ENCODE results near the gene RSRC2. TPM values are rescaled to one million over a fixed set of nuclear protein-coding genes. Genes with fewer than 3 reads are reported as not detected.
"Not testable (repeated sequence)": the region's sequence is repeated elsewhere in the genome, so short reads cannot be mapped to it uniquely, and the experiment has no call there.

The RSRC2 gene
- total RNA-seq, 5 donors from 2014 or later (not counting 1 experiment from before 2014, with no cell fraction given) = 92.8 to 237 (median 108) TPM

DNA sequence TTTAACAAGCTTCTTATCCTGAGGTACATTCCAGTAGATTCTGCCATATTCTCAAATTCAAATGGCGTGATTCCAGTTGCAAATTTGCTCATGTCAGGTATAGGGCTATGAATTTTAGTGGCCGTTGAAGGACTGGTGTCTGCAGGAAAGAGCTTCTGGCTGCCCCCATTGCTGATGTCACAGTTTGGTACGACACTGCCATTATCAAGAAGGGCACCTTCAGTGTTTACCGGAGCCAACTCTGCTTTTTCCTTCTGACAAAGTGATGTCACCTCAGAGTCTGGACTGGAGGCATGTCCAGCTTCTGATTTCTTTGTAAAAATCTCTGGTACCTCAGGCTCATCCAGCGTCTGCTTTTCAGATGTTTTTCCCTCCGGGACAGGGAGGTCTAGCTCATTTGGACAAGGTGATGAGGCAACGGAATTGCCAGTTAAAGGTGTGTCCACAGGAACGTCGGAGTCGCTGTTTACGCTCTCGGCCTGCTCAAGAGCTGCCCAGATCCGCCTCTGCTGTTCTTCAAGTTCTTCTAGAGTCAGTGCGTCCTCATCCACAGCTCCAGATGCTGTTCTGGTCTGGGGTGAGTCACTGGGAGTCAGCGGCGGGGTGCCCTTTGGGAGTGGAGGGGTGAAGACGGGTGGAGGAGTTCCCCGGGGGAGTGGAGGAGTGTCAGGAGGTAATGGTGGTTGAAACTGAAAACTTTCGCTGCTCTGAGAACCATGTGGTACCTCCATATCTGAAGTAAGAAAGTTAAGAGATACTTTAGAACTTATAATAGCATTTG, 53.0 kb downstream of the RSRC2 start:
- no peak for DNase-seq
- H3K9me3 ChIP-seq = no peaks in the 10 kb centered on the region
- ChIA-PET POLR2A (interaction anchor here in 1 of 2 donors (0.5 to 0.6 kb wide), 3 partner anchors 22 to 76 kb away, joined by 4 to 10 read pairs (median 4); no protein-coding TSS in a partner anchor), CTCF (interaction anchor here (0.6 to 4.6 kb wide), 8 partner anchors 25 to 95 kb away, joined by 3 to 180 read pairs (median 4); partner anchors contain the start of gene ZCCHC8 (in 1 of the 2))
- H3K4me3 ChIP-seq (ENCODE audit: control insufficient read depth in 1 of 2, extremely low read depth in 1 of 2, low read length in 1 of 2) = no peak overlapping the region
- 76% methylated on average over 16 of the region's 19 CpGs for WGBS (ENCODE audit: insufficient coverage)
- H3K27ac Mint-ChIP-seq = peak overlapping the region; percentile 67 to 69
- H3K27me3 Mint-ChIP-seq = no peaks in the 10 kb centered on the region
- no peak for ATAC-seq (replicated peaks in 1 of 4)
- no peaks in the 10 kb centered on the region for H3K9me3 Mint-ChIP-seq
- H3K4me3 Mint-ChIP-seq = no peak overlapping the region
- peaks cover 12 to 51% of the 10 kb centered on the region in 2 donors for H3K36me3 ChIP-seq (ENCODE audit: control insufficient read depth in 2 of 2, extremely low read depth in 1 of 2, insufficient read depth in 1 of 2, low read length in 1 of 2)
- peaks cover 42% of the 10 kb centered on the region for H3K36me3 Mint-ChIP-seq
- H3K27me3 ChIP-seq (replicated peaks in 1 of 2; ENCODE audit: control insufficient read depth in 2 of 2, extremely low read depth in 1 of 2, insufficient read depth in 2 of 2, low read length in 1 of 2) = no peaks in the 10 kb centered on the region
- H3K4me1 Mint-ChIP-seq = peaks cover 7 to 9% (median 8%) of the 10 kb centered on the region in 3 donors
- H3K4me1 ChIP-seq (ENCODE audit: control insufficient read depth in 1 of 2, extremely low read depth in 1 of 2, insufficient read depth in 2 of 2, low read length in 2 of 2) = peaks cover 0 to 5% of the 10 kb centered on the region in 2 experiments
- no peak overlapping the region for H3K27ac ChIP-seq (ENCODE audit: low read length)

DNA sequence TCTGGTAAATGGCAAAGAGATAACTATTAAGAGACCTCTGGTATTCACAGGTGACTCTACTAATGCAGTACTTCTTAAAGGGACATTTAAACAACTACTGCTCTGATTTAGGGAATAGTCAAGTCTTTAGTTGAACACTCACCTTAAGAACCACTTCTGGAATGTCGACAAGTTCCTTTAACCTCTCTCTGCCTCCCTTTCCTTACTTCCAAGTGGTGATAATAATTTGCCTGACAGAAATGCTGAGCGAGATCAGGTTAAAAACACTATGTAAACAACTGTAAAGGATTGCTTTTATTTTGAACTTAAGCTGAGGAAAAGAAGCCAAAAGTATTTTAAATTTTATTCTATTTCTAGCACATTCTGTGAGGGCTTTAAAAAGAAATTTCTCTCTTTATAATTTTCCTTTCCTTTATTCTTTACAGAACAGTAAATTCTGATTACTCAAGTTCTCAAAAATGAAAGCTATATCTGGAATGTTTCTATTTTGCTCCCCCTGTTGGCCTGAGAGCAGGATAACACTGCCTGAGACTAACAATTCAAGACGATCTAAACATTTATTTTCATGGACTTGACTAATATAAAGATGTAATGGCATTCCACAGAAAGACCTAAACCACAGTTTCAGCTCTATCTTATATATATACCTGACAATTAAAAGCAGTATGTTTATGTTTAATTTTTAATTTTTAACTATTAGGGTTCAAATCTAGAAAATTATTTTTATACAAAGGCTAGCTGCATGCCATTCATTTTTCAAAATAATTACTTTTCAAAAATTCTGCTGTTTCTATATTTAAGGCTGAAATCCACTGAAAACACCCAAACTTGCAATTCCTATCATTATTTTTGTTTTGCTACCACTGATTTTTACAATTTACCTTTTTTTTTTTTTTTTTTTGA, 55.2 kb downstream of the RSRC2 start:
- peaks cover 0 to 5% of the 10 kb centered on the region in 2 experiments for H3K4me1 ChIP-seq (ENCODE audit: control insufficient read depth in 1 of 2, extremely low read depth in 1 of 2, insufficient read depth in 2 of 2, low read length in 2 of 2)
- ChIA-PET POLR2A (interaction anchor here (0.6 to 2.0 kb wide), 9 partner anchors 22 to 1986 kb away, joined by 3 to 12 read pairs (median 4); no protein-coding TSS in a partner anchor), CTCF (interaction anchor here (0.5 to 4.6 kb wide), 35 partner anchors 9 to 1688 kb away, joined by 3 to 180 read pairs (median 4); partner anchors contain the start of genes CLIP1 (in 1 of the 2) and ZCCHC8 (in 1 of the 2))
- H3K4me3 ChIP-seq (ENCODE audit: control insufficient read depth in 1 of 2, extremely low read depth in 1 of 2, low read length in 1 of 2) = no peak overlapping the region
- H3K4me3 Mint-ChIP-seq = no peak overlapping the region
- peak overlapping the region; percentile 12 to 49 for H3K27ac Mint-ChIP-seq
- ATAC-seq (replicated peaks in 1 of 4) (peak; percentile 54 to 80 (median 72)), DNase-seq (peak in 10 of 35 experiments; percentile 7 to 80 (median 20))
- no peaks in the 10 kb centered on the region for H3K27me3 ChIP-seq (replicated peaks in 1 of 2; ENCODE audit: control insufficient read depth in 2 of 2, extremely low read depth in 1 of 2, insufficient read depth in 2 of 2, low read length in 1 of 2)
- peak overlapping the region; percentile 16 for H3K27ac ChIP-seq (ENCODE audit: low read length)
- peaks cover 29% of the 10 kb centered on the region for H3K36me3 Mint-ChIP-seq
- H3K4me1 Mint-ChIP-seq = peaks cover 7 to 9% (median 8%) of the 10 kb centered on the region in 3 donors
- no peaks in the 10 kb centered on the region for H3K9me3 ChIP-seq
- WGBS (ENCODE audit: insufficient coverage) = no CpG with 5 or more reads among the region's 3 CpGs
- peaks cover 12 to 33% of the 10 kb centered on the region in 2 donors for H3K36me3 ChIP-seq (ENCODE audit: control insufficient read depth in 2 of 2, extremely low read depth in 1 of 2, insufficient read depth in 1 of 2, low read length in 1 of 2)
- H3K27me3 Mint-ChIP-seq = no peaks in the 10 kb centered on the region
- H3K9me3 Mint-ChIP-seq = no peaks in the 10 kb centered on the region

- WGBS (ENCODE audit: insufficient coverage) = 100% methylated on average over 1 of the region's 7 CpGs
- peaks cover 20% of the 10 kb centered on the region for H3K36me3 Mint-ChIP-seq
- H3K36me3 ChIP-seq (ENCODE audit: control insufficient read depth in 2 of 2, extremely low read depth in 1 of 2, insufficient read depth in 1 of 2, low read length in 1 of 2) = peaks cover 9 to 23% of the 10 kb centered on the region in 2 donors
- CTCF ChIA-PET = interaction anchor here (0.7 to 4.6 kb wide), 8 partner anchors 8 to 72 kb away, joined by 3 to 180 read pairs (median 10); partner anchors contain the start of gene ZCCHC8 (in 1 of the 2)
- H3K27ac ChIP-seq (ENCODE audit: low read length); H3K27me3 Mint-ChIP-seq; H3K9me3 ChIP-seq; POLR2A ChIA-PET; H3K27me3 ChIP-seq (replicated peaks in 1 of 2; ENCODE audit: control insufficient read depth in 2 of 2, extremely low read depth in 1 of 2, insufficient read depth in 2 of 2, low read length in 1 of 2); H3K27ac Mint-ChIP-seq; H3K4me1 ChIP-seq (ENCODE audit: control insufficient read depth in 1 of 2, extremely low read depth in 1 of 2, insufficient read depth in 2 of 2, low read length in 2 of 2); H3K4me1 Mint-ChIP-seq; H3K4me3 Mint-ChIP-seq; H3K4me3 ChIP-seq (ENCODE audit: control insufficient read depth in 1 of 2, extremely low read depth in 1 of 2, low read length in 1 of 2); H3K9me3 Mint-ChIP-seq; ATAC-seq (replicated peaks in 1 of 4); DNase-seq: not testable (repeated sequence)
Measured at GRCh38 chr12:122470576-122470975, 56.2 kb downstream of the RSRC2 start.

- not testable (repeated sequence) for H3K4me3 Mint-ChIP-seq; H3K4me3 ChIP-seq (ENCODE audit: control insufficient read depth in 1 of 2, extremely low read depth in 1 of 2, low read length in 1 of 2); H3K9me3 ChIP-seq; H3K4me1 ChIP-seq (ENCODE audit: control insufficient read depth in 1 of 2, extremely low read depth in 1 of 2, insufficient read depth in 2 of 2, low read length in 2 of 2); H3K9me3 Mint-ChIP-seq; ATAC-seq (replicated peaks in 1 of 4); H3K27me3 ChIP-seq (replicated peaks in 1 of 2; ENCODE audit: control insufficient read depth in 2 of 2, extremely low read depth in 1 of 2, insufficient read depth in 2 of 2, low read length in 1 of 2); DNase-seq; H3K4me1 Mint-ChIP-seq; H3K27ac ChIP-seq (ENCODE audit: low read length); H3K27me3 Mint-ChIP-seq; H3K27ac Mint-ChIP-seq
- peaks cover 7 to 17% of the 10 kb centered on the region in 2 donors for H3K36me3 ChIP-seq (ENCODE audit: control insufficient read depth in 2 of 2, extremely low read depth in 1 of 2, insufficient read depth in 1 of 2, low read length in 1 of 2)
- 91% methylated on average over 4 of the region's 6 CpGs for WGBS (ENCODE audit: insufficient coverage)
- ChIA-PET CTCF (interaction anchor here (0.6 to 4.6 kb wide), 5 partner anchors 32 to 99 kb away, joined by 3 to 180 read pairs (median 3); no protein-coding TSS in a partner anchor), POLR2A (interaction anchor here in 1 of 2 donors (0.6 kb wide), 1 partner anchor 38 kb away, joined by 4 read pairs; no protein-coding TSS in a partner anchor)
- H3K36me3 Mint-ChIP-seq = peaks cover 15% of the 10 kb centered on the region
Measured at GRCh38 chr12:122469856-122470255, 56.9 kb downstream of the RSRC2 start.

GRCh38 chr12:122467983-122468382, 58.8 kb downstream of the RSRC2 start:
- H3K9me3 ChIP-seq = no peaks in the 10 kb centered on the region
- ChIA-PET CTCF (interaction anchor here in 1 of 2 donors (0.5 kb wide), 1 partner anchor 96 kb away, joined by 3 read pairs; no protein-coding TSS in a partner anchor), POLR2A (interaction anchor here in 1 of 2 donors (0.7 kb wide), 1 partner anchor 14 kb away, joined by 3 read pairs; no protein-coding TSS in a partner anchor)
- no peaks in the 10 kb centered on the region for H3K27me3 ChIP-seq (replicated peaks in 1 of 2; ENCODE audit: control insufficient read depth in 2 of 2, extremely low read depth in 1 of 2, insufficient read depth in 2 of 2, low read length in 1 of 2)
- Mint-ChIP-seq H3K9me3 (no peaks in the 10 kb centered on the region), H3K4me1 (peaks cover 7 to 9% (median 8%) of the 10 kb centered on the region in 3 donors), H3K36me3 (peaks cover under 1% of the 10 kb centered on the region), H3K27ac (peak overlapping the region in 1 of 2 donors; percentile 44), H3K27me3 (no peaks in the 10 kb centered on the region), H3K4me3 (no peak overlapping the region)
- H3K4me3 ChIP-seq (ENCODE audit: control insufficient read depth in 1 of 2, extremely low read depth in 1 of 2, low read length in 1 of 2) = no peak overlapping the region
- ATAC-seq (replicated peaks in 1 of 4) = no peak
- DNase-seq = no peak
- H3K4me1 ChIP-seq (ENCODE audit: control insufficient read depth in 1 of 2, extremely low read depth in 1 of 2, insufficient read depth in 2 of 2, low read length in 2 of 2) = peaks cover 0 to 5% of the 10 kb centered on the region in 2 experiments
- WGBS (ENCODE audit: insufficient coverage) = 20% methylated on average over 1 of the region's 4 CpGs
- H3K27ac ChIP-seq (ENCODE audit: low read length) = no peak overlapping the region
- H3K36me3 ChIP-seq (ENCODE audit: control insufficient read depth in 2 of 2, extremely low read depth in 1 of 2, insufficient read depth in 1 of 2, low read length in 1 of 2) = peaks cover 0 to 2% of the 10 kb centered on the region in 2 donors
